Brain microvascular endothelial cell (primary cell): Measurements from ENCODE around the gene PIGV.

Experiments
- DNase-seq: peaks from one replicate; pipeline ENCODE4 v3.0.0-alpha.2; 2020
- H3K27ac ChIP-seq: fragments of 250-450 bp; sonication (Bioruptor Pico); 2 replicates; pipeline ENCODE4 v1.5.1; 2020; ENCODE audit warnings: mild to moderate bottlenecking, moderate library complexity
- H3K27me3 ChIP-seq: fragments of 250-450 bp; sonication (Bioruptor Pico); replicated peaks from 2 replicates; pipeline ENCODE4 v1.5.1; 2020; ENCODE audit warnings: mild to moderate bottlenecking
- H3K36me3 ChIP-seq: fragments of 250-450 bp; sonication (Bioruptor Pico); replicated peaks from 2 replicates; pipeline ENCODE4 v1.5.1; 2020; ENCODE audit warnings: mild to moderate bottlenecking
- H3K4me3 ChIP-seq: 2 replicates; pipeline ENCODE4 v1.5.1; 2011; ENCODE audit warnings: low read depth, mild to moderate bottlenecking, control low read depth, low read length, moderate library complexity
- in situ Hi-C: cut with HindIII; loops from 2 replicates; pipeline ENCODE4 v1.10.0; 2017; ENCODE audit warnings: low sequenced_read_pairs, low pct_ligation_motif_present
- TF ChIP-seq, protein P1 (sequence below): IDR thresholded peaks from 2 replicates; pipeline ENCODE4 v1.5.1; 2011; ENCODE audit warnings: low read depth, mild to moderate bottlenecking, moderate library complexity, low read length, control low read depth, inconsistent platforms; ENCODE audit errors: missing control alignments

Gene PIGV

DNA sequence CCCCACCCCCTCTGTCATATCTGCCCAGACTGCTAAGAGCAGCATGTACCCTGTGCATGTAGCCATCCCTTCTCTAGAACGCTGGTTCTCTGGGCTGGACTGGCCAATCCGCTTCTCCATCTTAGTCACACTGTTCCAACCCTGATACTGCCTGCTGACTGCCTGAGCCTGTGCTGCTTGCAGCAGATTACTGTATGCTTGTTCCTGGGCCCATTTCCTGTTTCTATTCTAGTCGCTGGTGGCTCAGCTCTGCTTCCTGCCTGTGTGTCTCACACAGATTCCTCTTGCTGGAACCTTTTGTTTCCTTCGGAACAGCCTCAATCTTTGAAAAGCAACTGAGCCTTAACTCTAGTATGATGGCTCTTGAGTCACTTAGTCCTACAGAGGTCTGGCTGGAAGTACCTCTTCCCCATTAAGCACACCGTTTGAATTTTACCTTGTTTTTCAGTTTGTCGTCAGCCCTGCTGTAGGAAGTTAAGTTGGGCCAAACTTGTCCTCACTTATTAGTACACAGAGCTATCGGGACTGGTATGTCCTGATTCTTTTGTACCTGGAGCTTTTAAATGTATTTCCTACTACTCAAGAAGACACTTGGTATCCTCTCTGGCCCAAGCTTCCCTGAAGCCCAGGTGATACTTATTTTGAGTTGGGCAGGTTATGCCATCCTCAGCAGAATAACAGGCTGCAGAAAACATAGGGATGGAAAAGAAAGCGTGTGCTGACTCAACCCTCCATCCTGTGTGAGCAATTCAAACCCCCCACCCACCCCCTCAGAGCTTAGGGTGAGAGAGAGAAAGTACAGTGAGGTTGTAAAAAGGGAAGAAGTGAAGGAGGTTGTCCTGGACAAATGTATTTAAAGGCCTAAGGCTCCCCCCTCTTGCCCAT, 43.4 kb upstream of the PIGV start:
- peak overlapping the region; percentile 3 for H3K4me3 ChIP-seq
- no peaks in the 10 kb centered on the region for H3K27me3 ChIP-seq
- H3K36me3 ChIP-seq, result peaks cover 40% of the 10 kb centered on the region
- H3K27ac ChIP-seq, result peak overlapping the region; percentile 82
- TF ChIP-seq, protein P1, sequence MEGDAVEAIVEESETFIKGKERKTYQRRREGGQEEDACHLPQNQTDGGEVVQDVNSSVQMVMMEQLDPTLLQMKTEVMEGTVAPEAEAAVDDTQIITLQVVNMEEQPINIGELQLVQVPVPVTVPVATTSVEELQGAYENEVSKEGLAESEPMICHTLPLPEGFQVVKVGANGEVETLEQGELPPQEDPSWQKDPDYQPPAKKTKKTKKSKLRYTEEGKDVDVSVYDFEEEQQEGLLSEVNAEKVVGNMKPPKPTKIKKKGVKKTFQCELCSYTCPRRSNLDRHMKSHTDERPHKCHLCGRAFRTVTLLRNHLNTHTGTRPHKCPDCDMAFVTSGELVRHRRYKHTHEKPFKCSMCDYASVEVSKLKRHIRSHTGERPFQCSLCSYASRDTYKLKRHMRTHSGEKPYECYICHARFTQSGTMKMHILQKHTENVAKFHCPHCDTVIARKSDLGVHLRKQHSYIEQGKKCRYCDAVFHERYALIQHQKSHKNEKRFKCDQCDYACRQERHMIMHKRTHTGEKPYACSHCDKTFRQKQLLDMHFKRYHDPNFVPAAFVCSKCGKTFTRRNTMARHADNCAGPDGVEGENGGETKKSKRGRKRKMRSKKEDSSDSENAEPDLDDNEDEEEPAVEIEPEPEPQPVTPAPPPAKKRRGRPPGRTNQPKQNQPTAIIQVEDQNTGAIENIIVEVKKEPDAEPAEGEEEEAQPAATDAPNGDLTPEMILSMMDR, result no peak
- peak; percentile 96 for DNase-seq
- in situ Hi-C loops, result no loop called here

DNA sequence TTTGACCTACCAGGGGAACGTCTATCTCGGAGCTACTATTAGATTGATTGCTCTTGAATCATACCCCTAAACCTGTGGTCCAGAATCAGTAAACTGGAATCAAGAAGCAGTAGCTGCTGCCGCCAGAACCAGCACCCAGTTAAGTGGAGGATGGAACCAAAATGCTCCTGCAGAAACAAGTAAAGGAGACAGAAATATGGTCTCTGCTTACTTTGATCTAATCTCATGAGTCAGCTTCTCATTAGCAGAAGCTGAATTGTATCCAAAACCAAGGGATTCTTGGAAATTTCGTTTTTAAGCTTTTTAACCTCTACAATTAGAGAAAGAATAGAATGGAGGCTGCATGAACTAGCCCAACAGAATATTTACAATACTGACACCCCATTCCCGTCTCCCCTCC, 42.6 kb upstream of the PIGV start:
- H3K4me3 ChIP-seq, result no peak overlapping the region
- no peaks in the 10 kb centered on the region for H3K27me3 ChIP-seq
- peak overlapping the region; percentile 82 for H3K27ac ChIP-seq
- no peak for DNase-seq
- in situ Hi-C loops, result no loop called here
- peaks cover 46% of the 10 kb centered on the region for H3K36me3 ChIP-seq
- TF ChIP-seq, protein P1, result no peak

DNA sequence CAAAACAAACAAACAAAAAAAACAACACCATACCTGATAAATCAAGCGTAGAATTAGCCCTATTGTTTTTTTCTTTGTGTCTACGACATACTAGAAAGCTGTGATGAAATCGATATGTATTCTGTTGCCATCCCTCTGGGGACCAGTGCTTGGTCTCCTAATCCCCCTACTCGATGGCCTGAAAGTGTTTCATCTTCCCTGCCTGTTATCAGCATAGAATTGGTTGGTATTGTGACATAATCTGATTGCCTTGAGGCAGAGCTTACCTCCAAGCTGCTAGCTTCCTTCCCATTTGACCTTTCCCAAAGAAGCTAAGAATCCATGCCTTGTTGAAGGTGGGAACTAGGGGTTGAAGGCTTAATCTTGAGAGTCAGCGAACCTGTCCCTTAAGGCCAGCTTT, 40.7 kb upstream of the PIGV start:
- Histone ChIP-seq H3K27me3 (no peaks in the 10 kb centered on the region), H3K4me3 (no peak overlapping the region), H3K36me3 (peaks cover 39% of the 10 kb centered on the region), H3K27ac (no peak overlapping the region)
- DNase-seq, result no peak
- in situ Hi-C loops, result no loop called here
- TF ChIP-seq, protein P1, result no peak

DNA sequence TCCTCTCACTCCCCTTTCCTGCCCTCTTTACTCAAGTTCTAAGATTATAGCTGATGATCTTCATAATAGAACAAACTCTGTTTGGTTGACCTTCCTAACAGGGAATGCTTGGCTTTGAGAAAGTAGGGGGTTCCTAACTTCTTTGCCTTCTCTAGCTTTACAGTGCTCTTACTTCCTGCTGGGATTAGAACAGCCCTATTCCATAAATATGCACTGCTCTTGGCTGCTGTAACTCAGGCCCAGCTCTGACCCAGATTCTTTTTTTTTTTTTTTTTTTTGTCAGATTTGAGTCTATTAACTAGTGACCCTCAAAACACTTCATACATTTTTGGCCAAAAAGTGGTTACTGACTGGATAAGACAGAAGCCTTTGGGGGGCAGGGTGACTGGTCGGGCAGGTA, 39.4 kb upstream of the PIGV start:
- H3K27ac ChIP-seq, result no peak overlapping the region
- H3K36me3 ChIP-seq, result peaks cover 35% of the 10 kb centered on the region
- no peaks in the 10 kb centered on the region for H3K27me3 ChIP-seq
- TF ChIP-seq, protein P1, result no peak
- H3K4me3 ChIP-seq, result no peak overlapping the region
- in situ Hi-C loops, result no loop called here
- DNase-seq, result no peak

DNA sequence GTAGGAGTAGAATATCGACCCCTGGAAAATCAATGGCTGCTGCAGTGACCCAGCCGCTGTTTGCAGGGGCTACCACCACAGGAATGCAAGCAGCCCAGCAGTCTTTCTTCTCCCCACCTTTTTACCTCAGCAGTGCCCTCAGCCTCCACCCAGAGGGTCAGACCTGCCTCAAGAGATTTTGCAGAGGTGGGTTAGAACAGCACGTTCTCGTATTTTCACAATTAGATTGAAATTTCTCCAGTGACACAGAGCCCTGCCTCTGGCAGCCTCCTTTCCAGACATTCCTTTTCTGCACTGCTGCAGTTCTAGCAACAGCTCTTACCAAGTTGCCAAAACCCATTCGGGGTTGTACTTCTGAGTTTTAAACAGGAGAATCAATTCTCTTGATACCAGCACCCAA, 38.3 kb upstream of the PIGV start:
- Histone ChIP-seq H3K27me3 (no peaks in the 10 kb centered on the region), H3K27ac (no peak overlapping the region), H3K36me3 (peaks cover 37% of the 10 kb centered on the region), H3K4me3 (no peak overlapping the region)
- in situ Hi-C loops, result no loop called here
- TF ChIP-seq, protein P1, result no peak
- no peak for DNase-seq
